HUDEP-2 (cell line): ENCODE results near the gene OR8D2.
"Not testable (repeated sequence)": the region's sequence is repeated elsewhere in the genome, so short reads cannot be mapped to it uniquely, and the experiment has no call there.

Source experiments
- DNase-seq, 76 experiments: peaks; one replicate each; lab custom pipeline; 2025; ENCODE audit not compliant: unreplicated experiment in 76 of 76; lab: John Stamatoyannopoulos, UW

OR8D2 gene

GRCh38 chr11:124294687-124295086 is 25.3 kb downstream of the OR8D2 start:
- no peak for DNase-seq

- no peak for DNase-seq
Observed at GRCh38 chr11:124285610-124286344, 34.2 kb downstream of the OR8D2 start.

GRCh38 chr11:124278261-124278660 is 41.7 kb downstream of the OR8D2 start:
- no peak for DNase-seq

- peak in 32 of 76 experiments; percentile 1 to 55 (median 17) for DNase-seq
Observed at GRCh38 chr11:124277804-124278203, 42.2 kb downstream of the OR8D2 start.

- DNase-seq: no peak
Observed at GRCh38 chr11:124277207-124277606, 42.8 kb downstream of the OR8D2 start.

- peak in 48 of 76 experiments; percentile 2 to 83 (median 48) for DNase-seq
Observed at GRCh38 chr11:124276081-124276480, 43.9 kb downstream of the OR8D2 start.

GRCh38 chr11:124274000-124274399 is 46.0 kb downstream of the OR8D2 start:
- DNase-seq: no peak

GRCh38 chr11:124270886-124271285 is 49.1 kb downstream of the OR8D2 start:
- DNase-seq: not testable (repeated sequence)
